Stimulated activated CD4-positive, alpha-beta T cell treated with anti-CD3 and anti-CD28 coated beads, Interleukin-1b, Interleukin-23, amount 100 ng/mL, for 4 hours (primary cell): ENCODE data around the gene PACRG.

Source experiments
- DNase-seq, 2 donors: peaks; one replicate each; pipeline ENCODE4 v3.0.0-alpha.2; 2020; ENCODE audit warnings: low read depth in 2 of 2

The PACRG gene

GRCh38 chr6:163241683-163242082 is 513.9 kb downstream of the PACRG start:
- DNase-seq, result no peak

GRCh38 chr6:163243083-163243482 is 515.3 kb downstream of the PACRG start:
- no peak for DNase-seq

- no peak for DNase-seq
Measured at GRCh38 chr6:163243692-163244589, 516.2 kb downstream of the PACRG start.

GRCh38 chr6:163248051-163248450 is 520.3 kb downstream of the PACRG start:
- no peak for DNase-seq

GRCh38 chr6:163249651-163250101 is 521.9 kb downstream of the PACRG start:
- no peak for DNase-seq

GRCh38 chr6:163250116-163250515 is 522.3 kb downstream of the PACRG start:
- DNase-seq, result no peak

GRCh38 chr6:163252061-163252591 is 524.4 kb downstream of the PACRG start:
- DNase-seq, result no peak

- DNase-seq, result no peak
Measured at GRCh38 chr6:163253556-163254213, 525.9 kb downstream of the PACRG start.

- DNase-seq, result no peak
Measured at GRCh38 chr6:163254341-163254835, 526.6 kb downstream of the PACRG start.

GRCh38 chr6:163255265-163255664 is 527.5 kb downstream of the PACRG start:
- DNase-seq, result no peak

GRCh38 chr6:163259689-163260088 is 531.9 kb downstream of the PACRG start:
- DNase-seq, result no peak

- DNase-seq, result no peak
Measured at GRCh38 chr6:163260111-163260895, 532.5 kb downstream of the PACRG start.

- DNase-seq, result no peak
Measured at GRCh38 chr6:163260911-163261310, 533.1 kb downstream of the PACRG start.

GRCh38 chr6:163261361-163261760 is 533.6 kb downstream of the PACRG start:
- DNase-seq, result no peak

- no peak for DNase-seq
Measured at GRCh38 chr6:163262080-163262479, 534.3 kb downstream of the PACRG start.

- DNase-seq, result no peak
Measured at GRCh38 chr6:163263196-163263595, 535.4 kb downstream of the PACRG start.

- no peak for DNase-seq
Measured at GRCh38 chr6:163263998-163264661, 536.4 kb downstream of the PACRG start.

- no peak for DNase-seq
Measured at GRCh38 chr6:163264662-163265035, 536.9 kb downstream of the PACRG start.

- no peak for DNase-seq
Measured at GRCh38 chr6:163281634-163282033, 553.9 kb downstream of the PACRG start.

- DNase-seq, result no peak
Measured at GRCh38 chr6:163282672-163283071, 554.9 kb downstream of the PACRG start.

GRCh38 chr6:163284151-163284550 is 556.4 kb downstream of the PACRG start:
- DNase-seq, result no peak
